K562 (cell line): ENCODE data around the gene AMBP. TPM values are rescaled to one million over a fixed set of nuclear protein-coding genes. Genes with fewer than 3 reads are reported as not detected.

Source experiments
- BCL6 ChIP-seq: fragments of 250-450 bp; sonication (Bioruptor Pico); IDR thresholded peaks from 2 replicates; pipeline ENCODE4 v1.4.0; 2020
- CLOCK ChIP-seq: fragments of 250-450 bp; sonication (Bioruptor Pico); IDR thresholded peaks from 2 replicates; pipeline ENCODE4 v1.4.0; 2020; ENCODE audit warnings: mild to moderate bottlenecking, moderate library complexity, borderline replicate concordance
- IFI16 ChIP-seq: fragments of 250-450 bp; sonication (Bioruptor Pico); IDR thresholded peaks from 2 replicates; pipeline ENCODE4 v2.1.2; 2022; ENCODE audit warnings: mild to moderate bottlenecking, inconsistent platforms
- JUN ChIP-seq, 2 experiments: sonication (generic) in 1 of 2; formaldehyde crosslinking in 1 of 2; IDR thresholded peaks; 2 replicates each; pipeline versions ENCODE4 v1.6.1 to v1.8.0; 2012 to 2022; ENCODE audit warnings: borderline replicate concordance in 2 of 2, mild to moderate bottlenecking in 2 of 2, improper control_type of control experiment in 1 of 2, low read depth in 1 of 2, low read length in 1 of 2, missing genetic modification reagents in 1 of 2
- NR3C1 ChIP-seq: sonication (generic); formaldehyde crosslinking; IDR thresholded peaks from 2 replicates; pipeline ENCODE4 v1.8.1; 2022; ENCODE audit warnings: missing genetic modification reagents
- PHTF2 ChIP-seq: fragments of 250-450 bp; sonication (Bioruptor Pico); IDR thresholded peaks from 2 replicates; pipeline ENCODE4 v1.5.0; 2021; ENCODE audit warnings: mild to moderate bottlenecking
- POLR3G ChIP-seq: IDR thresholded peaks from 2 replicates; pipeline ENCODE4 v1.6.1; 2011; ENCODE audit not compliant: insufficient read length, insufficient replicate concordance; ENCODE audit errors: extremely low read depth
- polyA plus RNA-seq, 8 experiments: library from polyadenylated mRNA; depleted of rRNA in 4 of 8; stranded (reverse) in 5 of 8; unstranded in 3 of 8; fragments of >200 nt; fragmentation: Nextera tagmentation in 2 of 8; fragmentation: Illumina TruSeq in 1 of 8; extraction: Ambion mirVana in 2 of 8; extraction: Trizol in 1 of 8; gene quantifications; 2 replicates each; pipeline versions ENCODE4 v1.2.1 to v1.2.3, GENCODE V29; 2011 to 2014; ENCODE audit warnings: inconsistent platforms in 1 of 8, missing spikeins in 1 of 8
- total RNA-seq, 7 experiments: library from RNA; depleted of rRNA in 6 of 7; stranded (reverse); fragments of >200 nt in 6 of 7; fragmentation: Illumina TruSeq in 2 of 7; extraction: Trizol in 2 of 7; gene quantifications; 2 replicates each; pipeline versions ENCODE4 v1.2.1 to v1.2.3, GENCODE V29; 2011 to 2021; ENCODE audit warnings: low replicate concordance in 1 of 7

Gene AMBP
- total and polyA plus RNA-seq, 9 of the 15 experiments (the other 6 are each of a cell fraction or from before 2014, with no cell fraction given): 1.3 TPM; not detected in 8

GRCh38 chr9:114108016-114108833 lies 30.1 kb upstream of the AMBP start (continued):
- no peak for TF ChIP-seq CLOCK (CRISPR knock-in tag)
- no peak for TF ChIP-seq IFI16 (CRISPR knock-in tag)
- no peak for TF ChIP-seq PHTF2
- no peak for TF ChIP-seq BCL6 (CRISPR knock-in tag)
- TF ChIP-seq JUN (IDR thresholded peaks at IDR 0.05; ENCODE audit: borderline replicate concordance, low read depth, low read length): no peak
- TF ChIP-seq JUN (CRISPR knock-in tag; IDR thresholded peaks at IDR 0.05; ENCODE audit: borderline replicate concordance): no peak
- TF ChIP-seq NR3C1 (CRISPR knock-in tag): no peak
- no peak for TF ChIP-seq POLR3G
